HG02970 (cell line): Measurements from ENCODE around the gene CTPS1.

Experiments
- ATAC-seq: cut with Tn5 transposase; IDR thresholded peaks from one replicate; pipeline ENCODE4 v1.9.1; 2021; ENCODE audit warnings: mild to moderate bottlenecking, moderate library complexity, moderate number of reproducible peaks; ENCODE audit not compliant: unreplicated experiment, low FRiP score

CTPS1 gene

DNA sequence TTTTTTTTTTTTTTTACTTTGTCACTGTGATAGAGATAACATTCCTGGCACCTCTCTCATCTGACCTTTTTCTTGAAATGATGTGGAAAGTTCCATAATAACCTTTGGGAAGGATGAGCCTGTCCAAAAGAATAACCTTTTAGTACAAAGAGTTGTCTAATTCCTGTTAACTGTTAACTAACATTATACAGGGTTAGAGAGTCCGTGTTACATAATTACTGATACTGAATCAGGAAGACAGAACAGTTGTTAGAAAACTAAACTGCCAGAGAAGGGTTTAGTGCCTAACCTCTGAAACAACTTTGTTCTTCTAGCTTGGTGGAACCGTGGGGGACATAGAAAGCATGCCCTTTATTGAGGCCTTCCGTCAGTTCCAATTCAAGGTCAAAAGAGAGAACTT, 8.8 kb downstream of the CTPS1 start:
- no peak for ATAC-seq

DNA sequence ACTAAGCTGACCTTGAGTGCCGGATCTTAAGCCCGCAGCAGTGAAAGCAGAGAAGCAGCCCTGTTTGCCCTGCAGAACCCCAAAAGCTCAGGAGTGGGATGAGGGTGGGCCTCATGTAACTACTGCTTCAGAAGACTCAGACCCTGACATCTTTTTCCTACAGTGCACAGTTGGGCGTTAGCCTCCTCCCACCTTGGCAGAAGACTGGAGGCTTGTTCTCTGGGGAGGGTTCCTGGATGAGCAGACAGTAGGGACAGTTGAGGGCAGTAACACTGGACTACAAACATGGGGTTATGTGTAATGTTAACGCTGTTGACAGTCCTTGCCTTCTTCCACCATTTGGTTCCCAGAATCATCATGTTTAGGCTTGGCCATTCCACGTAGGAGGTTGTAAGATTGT, 9.6 kb downstream of the CTPS1 start:
- no peak for ATAC-seq

DNA sequence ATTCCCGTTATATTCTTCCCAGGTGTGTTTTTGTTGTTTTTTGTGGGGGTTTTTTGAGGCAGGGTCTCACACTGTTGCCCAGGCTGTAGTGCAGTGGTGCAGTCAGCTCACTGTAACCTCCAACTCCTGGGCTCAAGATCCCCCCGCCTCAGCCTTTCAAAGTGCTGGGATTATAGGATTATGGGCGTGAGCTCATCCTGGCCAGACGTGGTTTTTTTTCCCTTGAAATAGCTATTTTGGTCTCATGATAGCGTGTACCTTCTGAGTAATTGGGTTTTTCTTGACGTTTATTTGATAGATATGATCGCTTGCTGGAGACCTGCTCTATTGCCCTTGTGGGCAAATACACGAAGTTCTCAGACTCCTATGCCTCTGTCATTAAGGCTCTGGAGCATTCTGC, 17.6 kb downstream of the CTPS1 start:
- ATAC-seq: no peak

DNA sequence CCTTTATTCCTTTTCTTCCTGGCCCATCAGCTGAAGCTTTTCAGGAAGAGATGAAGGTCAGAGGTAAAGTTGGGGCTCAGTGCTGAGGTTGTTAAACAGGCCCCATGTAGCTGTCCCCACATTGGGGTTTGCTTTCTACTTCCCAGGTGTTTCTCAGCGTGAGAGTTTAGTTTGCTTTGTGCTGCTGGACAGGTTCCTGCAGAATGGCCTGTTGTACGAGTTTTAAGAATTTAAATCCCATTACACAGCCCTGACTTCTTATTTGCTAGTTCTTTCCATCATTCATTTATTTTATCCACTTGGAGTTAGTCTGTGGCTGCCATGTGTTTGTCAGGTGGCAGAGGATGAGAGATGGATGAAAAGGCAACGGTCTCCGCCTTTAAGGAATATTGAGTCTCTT, 19.2 kb downstream of the CTPS1 start:
- ATAC-seq: no peak

DNA sequence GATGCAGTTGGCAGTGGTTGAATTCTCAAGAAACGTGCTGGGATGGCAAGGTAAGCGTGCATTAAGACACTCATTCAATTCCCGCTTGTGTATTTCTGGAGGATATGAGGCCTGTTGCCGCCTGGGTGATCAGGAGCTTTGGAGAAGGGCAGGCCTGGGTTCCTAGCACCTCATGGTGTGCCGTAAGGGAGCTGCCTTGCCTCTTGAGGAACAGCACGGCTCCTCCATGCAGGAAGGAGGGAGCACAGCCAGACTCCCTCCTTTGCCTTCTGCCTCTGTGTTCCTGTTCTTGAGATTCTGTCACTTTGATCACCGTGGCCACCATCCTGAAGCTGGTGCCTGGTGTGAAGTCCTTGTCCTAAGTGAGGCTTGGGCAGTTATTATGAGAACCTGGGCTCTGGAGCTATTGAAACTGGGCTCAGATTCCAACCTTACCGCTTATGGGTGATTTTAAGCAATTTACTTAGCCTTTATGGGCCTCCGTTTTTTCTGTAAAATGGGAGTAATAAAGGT, 23.7 kb downstream of the CTPS1 start:
- peak; percentile 2 for ATAC-seq

DNA sequence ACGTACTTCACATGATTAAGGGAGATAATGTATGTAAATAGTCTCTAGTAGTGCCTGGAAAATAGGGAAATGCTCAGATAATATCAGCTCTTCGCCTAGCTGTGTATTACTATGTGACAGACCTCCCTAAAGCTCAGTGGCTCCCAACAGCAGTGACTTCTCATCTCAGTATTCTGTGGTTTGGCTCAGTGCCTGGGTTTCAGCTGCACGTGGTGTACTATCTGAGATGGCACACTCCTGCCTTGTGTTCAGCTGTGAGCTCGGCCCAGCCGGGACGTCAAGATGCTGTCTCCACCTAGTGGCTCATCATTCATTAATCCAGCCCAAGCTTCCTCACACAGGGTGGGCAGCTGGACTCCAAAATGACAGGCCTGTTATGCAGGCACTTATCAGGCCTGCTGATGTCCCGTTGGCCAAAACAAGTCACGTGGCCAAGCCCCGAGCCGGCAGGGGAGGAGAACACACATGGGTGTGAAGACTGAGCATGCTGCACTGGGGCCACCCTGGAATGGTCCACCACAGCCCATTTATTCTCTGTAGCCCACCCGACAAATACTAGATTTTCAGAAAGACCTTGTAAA, 24.2 kb downstream of the CTPS1 start:
- ATAC-seq: peak; percentile 87

DNA sequence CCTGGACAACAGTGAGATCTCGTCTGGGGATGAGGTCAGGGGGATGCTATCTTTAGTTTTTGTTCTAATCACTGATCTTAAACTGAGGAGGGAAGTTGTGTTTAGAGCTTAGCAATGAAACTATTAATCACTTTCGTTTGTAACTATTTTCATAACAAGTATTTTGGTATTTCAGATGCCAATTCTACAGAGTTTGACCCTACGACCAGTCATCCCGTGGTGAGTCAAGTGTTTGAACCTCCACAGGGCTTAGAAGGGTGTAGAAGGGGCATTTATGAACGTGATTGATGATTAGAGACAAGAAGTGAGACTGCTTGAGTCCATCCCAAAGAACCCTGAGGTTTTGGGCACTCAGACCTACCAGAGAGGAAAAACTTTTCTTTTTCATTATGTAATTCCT, 26.4 kb downstream of the CTPS1 start:
- ATAC-seq: no peak

DNA sequence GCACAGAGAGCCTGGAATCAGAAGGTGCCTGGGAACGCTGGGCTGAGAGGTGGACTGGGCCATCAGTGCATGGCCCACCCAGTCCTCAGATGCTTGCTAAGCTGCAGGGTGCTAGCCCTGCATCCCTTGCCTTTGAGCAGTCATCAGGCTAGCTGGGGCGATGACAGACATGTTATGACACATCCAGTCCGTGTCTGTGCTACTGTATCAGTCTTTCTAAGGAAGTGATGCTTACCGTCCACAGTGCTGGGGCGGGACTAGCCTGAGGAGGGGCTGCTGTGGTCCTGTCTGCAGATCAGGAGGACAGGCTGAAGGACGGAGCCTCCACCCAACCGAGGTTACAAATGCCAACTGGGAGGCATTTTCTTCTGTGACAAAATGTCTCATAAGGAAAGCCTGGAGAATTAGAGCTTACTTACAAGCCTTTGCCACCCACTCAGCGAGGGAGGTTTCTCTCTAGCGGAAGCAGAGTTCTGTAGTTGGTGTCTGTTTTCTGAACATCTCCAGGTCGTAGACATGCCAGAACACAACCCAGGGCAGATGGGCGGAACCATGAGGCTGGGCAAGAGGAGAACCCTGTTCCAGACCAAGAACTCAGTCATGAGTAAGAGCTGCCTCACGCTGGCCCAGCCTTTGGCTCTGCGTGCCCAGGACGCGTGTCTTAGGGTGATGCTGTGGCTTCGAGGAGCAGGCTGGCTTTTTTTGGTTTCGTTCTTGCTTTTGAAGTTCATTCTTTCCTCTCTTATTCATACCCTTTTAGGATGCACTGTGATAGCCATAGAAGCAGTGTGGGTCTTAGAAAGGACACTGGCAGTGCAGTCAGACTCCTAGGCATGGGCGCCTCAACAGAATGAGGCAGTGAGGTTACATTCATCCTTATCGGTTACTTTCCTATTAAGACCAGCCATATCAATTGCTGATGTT, 27.7 kb downstream of the CTPS1 start:
- ATAC-seq: no peak

DNA sequence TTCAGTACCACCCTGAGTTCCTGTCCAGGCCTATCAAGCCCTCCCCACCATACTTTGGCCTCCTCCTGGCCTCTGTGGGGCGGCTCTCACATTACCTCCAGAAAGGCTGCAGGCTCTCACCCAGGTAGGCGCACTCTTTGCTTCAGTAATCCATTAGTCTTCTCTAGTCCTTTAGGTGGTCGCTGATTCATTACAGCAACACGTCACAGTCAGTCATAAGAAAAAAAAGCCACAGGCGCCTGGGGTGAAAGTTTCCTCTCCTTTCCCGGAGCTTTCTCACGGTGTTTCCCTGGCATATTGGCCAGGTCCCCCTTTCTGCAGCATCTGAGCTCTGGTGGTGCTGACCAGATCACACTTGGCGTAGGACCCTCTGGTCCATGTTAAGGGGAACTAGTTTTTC, 30.0 kb downstream of the CTPS1 start:
- no peak for ATAC-seq

DNA sequence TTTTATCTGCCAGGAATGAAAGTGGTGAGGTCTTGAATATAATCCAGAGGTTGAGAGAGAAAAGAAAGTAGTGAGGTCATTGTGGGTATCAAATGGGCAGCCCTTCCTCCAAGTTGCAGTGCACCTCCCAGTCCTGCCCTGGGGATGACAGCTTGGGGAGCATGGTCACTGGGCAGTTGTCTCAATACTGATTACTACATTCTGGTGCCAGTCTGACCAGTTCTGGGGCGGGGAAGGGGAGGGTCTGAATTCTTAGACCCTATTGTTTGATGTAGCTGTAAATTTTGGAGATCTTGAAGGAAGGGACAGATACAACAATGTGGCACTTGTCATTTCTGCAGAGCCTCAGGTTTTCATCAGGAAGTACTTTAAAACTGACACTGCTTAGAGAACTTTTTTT, 30.8 kb downstream of the CTPS1 start:
- no peak for ATAC-seq

DNA sequence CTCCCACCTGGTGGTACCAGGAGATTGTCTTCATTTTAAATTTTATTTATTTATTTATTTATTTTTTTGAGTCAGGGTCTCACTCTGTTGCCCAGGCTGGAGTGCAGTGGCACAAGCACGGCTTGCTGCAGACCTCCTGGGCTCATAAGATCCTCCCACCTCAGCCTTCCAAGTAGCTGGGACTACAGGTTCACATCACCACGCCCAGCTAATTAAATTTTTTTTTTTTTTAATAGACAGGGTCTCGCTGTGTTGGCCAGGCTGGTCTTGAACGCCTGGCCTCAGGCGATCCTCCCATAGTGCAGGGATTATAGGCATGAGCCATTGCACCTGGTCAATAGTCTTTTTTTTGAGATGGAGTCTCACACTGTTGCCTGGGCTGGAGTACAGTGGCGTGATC, 33.5 kb downstream of the CTPS1 start:
- no peak for ATAC-seq

DNA sequence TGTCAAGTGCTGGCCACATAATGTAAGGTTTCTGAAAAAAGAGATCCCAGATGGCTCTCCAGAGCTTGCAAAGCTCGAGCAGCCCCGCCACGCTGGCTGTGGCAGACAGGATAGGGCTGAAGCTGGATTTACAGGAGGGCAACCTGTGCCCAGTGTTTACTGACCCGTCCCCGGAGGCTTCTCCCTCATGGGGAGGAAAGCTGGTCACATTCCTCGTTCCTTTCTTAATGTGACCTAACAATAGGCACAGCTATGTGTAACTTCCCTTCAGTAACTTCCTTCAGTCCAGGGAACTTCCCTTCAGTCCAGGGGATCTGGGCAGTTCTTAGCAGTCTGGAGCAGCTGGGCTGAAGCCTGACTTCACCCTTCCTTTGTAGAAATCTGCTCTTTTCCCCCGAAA, 34.3 kb downstream of the CTPS1 start:
- no peak for ATAC-seq

DNA sequence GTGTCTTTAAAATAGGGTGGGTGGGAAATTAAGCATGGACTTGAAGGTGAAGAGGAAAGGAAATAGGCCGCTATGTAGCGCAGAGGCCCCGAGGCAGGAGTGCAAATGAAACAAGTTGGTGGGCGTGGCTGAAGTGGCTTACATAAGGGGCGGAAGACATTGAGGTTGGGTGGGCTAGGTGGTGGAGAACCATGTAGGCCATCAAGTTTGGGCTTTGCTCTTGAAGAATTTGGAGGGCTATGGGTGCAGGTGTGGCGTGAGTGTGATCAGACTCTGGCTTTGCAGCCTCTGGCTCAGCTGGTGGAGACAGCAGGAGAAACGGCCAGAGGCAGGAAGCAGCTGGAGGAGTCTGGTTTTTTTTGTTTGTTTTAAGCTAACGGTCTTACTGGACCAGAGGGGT, 35.4 kb downstream of the CTPS1 start:
- ATAC-seq: no peak

DNA sequence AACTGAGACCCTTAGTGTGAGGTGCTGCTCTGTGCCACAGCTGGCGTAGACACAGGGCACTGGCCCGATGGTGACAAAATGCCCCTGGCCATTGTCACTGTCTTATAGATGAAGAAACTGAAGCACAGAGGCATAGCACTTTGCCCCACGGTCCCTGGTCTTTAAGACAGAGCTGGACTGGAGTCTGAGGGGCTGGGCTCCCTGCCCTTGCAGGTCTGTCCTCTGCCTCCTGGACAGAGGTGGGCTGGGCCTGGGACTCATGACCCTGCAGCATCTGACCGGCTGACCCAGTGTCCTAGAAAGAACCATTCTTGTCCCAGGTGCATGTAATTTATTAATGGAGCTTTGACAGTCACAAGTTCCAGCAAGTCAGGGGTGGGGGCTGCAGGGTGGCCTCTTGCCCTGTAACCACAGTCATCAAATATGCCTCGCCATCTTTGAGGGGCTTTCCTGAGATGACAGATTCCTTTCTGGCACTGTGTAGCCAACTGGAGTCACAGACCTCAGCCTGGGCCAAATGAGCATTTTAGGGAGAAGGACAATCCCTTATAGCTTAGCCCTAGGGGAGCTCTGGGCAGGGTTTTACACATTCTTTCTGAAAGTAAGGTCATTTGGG, 35.9 kb downstream of the CTPS1 start:
- ATAC-seq: no peak

DNA sequence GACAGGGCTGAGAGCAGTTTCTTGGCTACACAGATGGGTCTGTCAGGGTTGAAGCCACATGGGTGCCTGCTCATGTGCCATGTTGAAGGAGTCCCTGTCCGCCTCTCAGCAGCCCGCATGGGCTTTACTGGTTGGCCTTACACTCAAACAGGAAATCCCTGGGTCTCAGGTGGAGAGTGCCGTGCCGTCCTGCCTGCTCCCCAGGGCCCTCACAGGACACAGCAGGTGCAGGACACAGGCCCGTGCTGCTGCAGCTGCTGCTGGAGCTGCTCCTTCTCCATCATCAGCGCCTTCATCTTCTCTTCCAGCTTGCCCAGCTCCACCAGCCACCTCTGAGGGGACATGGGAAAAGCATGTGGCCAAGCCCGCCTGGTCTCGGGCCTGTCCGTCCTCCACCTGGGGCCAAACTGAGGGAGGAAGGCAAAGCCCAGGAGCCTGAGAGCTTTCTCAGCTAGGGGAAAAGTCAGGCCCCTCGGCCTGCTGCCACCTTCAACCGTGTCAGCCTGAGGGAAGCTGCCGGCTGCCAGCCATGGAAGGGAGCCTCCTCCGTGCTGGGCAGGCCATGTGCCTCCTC, 36.5 kb downstream of the CTPS1 start:
- ATAC-seq: no peak

DNA sequence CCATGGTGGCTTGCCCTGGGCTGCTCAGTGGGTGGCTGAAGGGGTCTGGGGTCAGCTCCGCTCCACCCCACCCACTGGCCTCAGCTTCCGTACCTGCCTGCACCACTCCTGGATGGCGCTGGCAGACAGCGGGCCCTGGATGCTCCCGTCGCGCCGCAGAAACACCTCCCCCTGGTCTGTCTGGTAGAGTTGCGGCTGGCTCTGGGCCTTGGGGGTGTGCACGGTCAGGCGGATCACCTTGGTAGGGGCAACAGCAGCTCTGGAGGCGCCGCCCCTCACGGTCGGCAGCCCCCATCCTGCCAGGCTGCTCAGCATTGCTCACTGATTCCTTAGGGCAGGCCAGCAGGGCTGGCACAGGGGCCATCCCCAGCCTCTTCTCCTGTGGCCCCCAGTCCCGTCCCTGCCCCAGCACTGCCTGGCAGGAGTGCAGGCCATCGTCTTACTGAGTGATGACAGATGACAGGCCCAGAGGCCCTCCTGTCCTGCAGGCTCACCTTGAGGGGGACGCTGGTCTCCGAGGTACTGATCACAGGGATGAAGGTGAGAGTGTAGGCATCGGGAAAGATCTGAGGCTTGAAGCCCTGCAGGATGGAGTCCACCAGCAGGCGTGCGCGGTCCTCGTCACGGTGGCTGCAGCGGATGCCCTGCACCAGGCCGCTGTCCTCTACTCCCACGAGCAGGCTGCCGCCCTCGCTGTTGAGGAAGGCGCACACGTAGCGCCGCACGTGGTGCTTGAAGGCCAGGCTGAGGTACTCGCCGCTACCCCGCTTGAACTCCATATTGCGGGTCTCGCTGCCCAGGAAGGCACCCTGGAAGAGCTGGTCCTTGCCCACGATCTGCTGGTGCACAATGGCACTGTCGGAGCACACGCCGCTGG, 37.9 kb downstream of the CTPS1 start:
- no peak for ATAC-seq

DNA sequence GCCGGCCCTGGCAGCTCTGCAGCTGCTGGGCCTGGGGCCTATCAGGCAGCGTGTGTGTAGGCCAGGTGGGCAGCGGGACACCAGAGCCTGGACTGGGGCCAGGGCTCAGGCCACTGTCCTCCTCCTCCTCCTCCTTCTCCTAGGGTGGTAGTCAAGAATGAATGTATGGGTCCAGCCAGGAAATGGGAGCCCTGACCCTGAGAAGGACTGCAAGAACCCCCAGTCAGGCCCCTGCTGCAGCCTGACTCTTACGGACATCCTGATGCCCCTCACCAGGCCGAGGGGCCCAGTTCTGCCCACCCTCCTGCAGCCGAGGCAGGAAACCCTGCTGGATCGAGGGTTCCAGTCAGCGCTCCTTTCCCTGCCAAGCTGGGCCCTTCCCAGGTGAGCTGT, 38.5 kb downstream of the CTPS1 start:
- ATAC-seq: no peak

DNA sequence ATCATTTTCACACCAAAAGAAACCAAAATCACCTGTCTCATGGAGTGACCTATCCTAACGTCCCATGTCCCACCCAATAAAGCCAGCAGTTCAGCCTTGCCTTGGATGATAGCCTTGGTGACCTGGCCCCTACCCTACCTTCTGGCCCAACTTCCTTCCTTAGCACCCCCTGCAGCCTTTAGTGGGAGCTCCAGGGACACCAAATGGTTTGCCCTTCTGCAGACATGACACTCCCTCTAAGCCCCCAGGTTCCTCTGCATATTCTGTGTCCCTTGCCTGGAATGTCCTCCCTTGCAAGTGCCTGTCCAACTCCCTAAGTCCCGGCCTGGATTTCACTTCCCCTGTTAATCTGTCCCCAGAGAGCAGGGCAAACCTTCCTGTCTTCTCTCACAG, 39.9 kb downstream of the CTPS1 start:
- ATAC-seq: no peak

DNA sequence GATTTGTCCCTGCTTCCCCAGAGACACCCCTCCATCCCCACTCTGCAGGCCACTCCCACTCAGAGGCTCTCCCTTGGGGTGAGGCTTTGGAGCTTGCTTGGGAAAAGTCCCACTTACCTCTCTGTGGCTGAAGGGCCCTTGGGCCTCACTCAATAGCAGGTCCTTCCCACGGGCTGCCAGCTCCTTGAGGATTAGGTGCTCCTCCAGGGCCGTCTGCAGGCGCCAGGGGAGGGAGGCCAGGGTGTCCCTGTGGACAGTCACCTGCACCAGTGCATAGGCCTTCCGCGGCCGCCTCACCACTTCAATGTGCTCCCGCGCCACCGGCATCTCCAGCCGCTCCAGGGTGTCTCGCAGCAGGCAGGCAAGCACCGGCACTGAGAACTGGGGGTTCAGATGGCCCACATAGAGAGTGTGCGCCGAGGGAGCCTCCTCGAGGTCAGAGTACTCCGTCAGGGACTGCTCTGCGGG, 40.6 kb downstream of the CTPS1 start:
- no peak for ATAC-seq

DNA sequence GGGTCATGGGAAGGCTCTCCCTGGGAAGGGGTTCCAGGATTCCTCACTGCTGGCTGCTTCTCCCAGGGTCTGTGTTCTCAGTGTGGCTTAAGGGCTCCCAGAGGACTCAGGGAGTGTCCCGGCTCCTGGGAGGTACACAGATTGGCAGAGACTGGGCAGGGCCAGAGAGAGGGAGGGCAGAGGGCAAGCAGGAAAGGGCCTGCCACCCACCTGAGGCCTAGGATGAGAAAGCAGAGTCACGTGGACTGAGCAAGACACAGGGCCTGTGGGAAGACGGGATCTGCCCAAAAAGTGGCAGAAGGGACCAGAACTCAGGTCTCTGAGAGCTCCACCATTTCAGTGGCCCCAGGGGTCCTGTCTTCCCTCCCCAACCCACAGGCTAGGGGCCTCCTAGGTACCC, 41.2 kb downstream of the CTPS1 start:
- no peak for ATAC-seq
